GM12892 (cell line): ENCODE results near the gene DAPK1.

Experiments used
- DNase-seq: peaks from one replicate; pipeline ENCODE4 v3.0.0; 2011; ENCODE audit not compliant: insufficient read length
- FAIRE-seq: peaks from 2 replicates; lab custom pipeline; 2011; peaks lifted over from hg19 to GRCh38; lab: Jason Lieb, UNC
- POLR2A ChIP-seq: IDR thresholded peaks from 2 replicates; pipeline ENCODE4 v1.6.1; 2011; ENCODE audit warnings: low read depth, low read length, control low read depth
- POLR2AphosphoS5 ChIP-seq: IDR thresholded peaks from 2 replicates; pipeline ENCODE4 v1.6.1; 2011; ENCODE audit warnings: low read depth, low read length, control low read depth
- TAF1 ChIP-seq: IDR thresholded peaks from 2 replicates; pipeline ENCODE4 v1.6.1; 2011; ENCODE audit warnings: low read depth, mild to moderate bottlenecking, control low read depth, low read length, borderline replicate concordance

DAPK1 gene

GRCh38 chr9:87698069-87698809, 200.6 kb downstream of the DAPK1 start:
- DNase-seq: no peak
- no peak for FAIRE-seq
- no peak for TF ChIP-seq POLR2AphosphoS5
- no peak for TF ChIP-seq TAF1

GRCh38 chr9:87699835-87700234, 202.2 kb downstream of the DAPK1 start:
- no peak for TF ChIP-seq POLR2A
- TF ChIP-seq TAF1: no peak
- no peak for TF ChIP-seq POLR2AphosphoS5
- FAIRE-seq: no peak
- DNase-seq: no peak

- TF ChIP-seq TAF1: no peak
- no peak for TF ChIP-seq POLR2A
- no peak for TF ChIP-seq POLR2AphosphoS5
- DNase-seq: no peak
- FAIRE-seq: no peak
Observed at GRCh38 chr9:87701491-87701890, 203.8 kb downstream of the DAPK1 start.

- DNase-seq (no peak), FAIRE-seq (no peak)
- TF ChIP-seq POLR2A (no peak), POLR2AphosphoS5 (no peak), TAF1 (no peak)
Observed at GRCh38 chr9:87701931-87702421, 204.3 kb downstream of the DAPK1 start.

- DNase-seq (no peak), FAIRE-seq (no peak)
- TF ChIP-seq TAF1: no peak
- TF ChIP-seq POLR2A: no peak
- TF ChIP-seq POLR2AphosphoS5: no peak
Observed at GRCh38 chr9:87702921-87703320, 205.3 kb downstream of the DAPK1 start.

- TF ChIP-seq POLR2AphosphoS5 (no peak), TAF1 (no peak), POLR2A (no peak)
- DNase-seq (no peak), FAIRE-seq (no peak)
Observed at GRCh38 chr9:87703636-87704276, 206.1 kb downstream of the DAPK1 start.

GRCh38 chr9:87704342-87704741, 206.7 kb downstream of the DAPK1 start:
- TF ChIP-seq POLR2A (no peak), POLR2AphosphoS5 (no peak), TAF1 (no peak)
- DNase-seq (no peak), FAIRE-seq (no peak)

- no peak for FAIRE-seq
Observed at GRCh38 chr9:87706066-87706739, 208.5 kb downstream of the DAPK1 start.

GRCh38 chr9:87707805-87708506, 210.3 kb downstream of the DAPK1 start:
- FAIRE-seq: no peak
- TF ChIP-seq POLR2AphosphoS5 (no peak), TAF1 (no peak), POLR2A (no peak)
- no peak for DNase-seq

More at GRCh38 chr9:87706066-87706739, 208.5 kb downstream of the DAPK1 start:
- DNase-seq: no peak
- no peak for TF ChIP-seq POLR2AphosphoS5
- no peak for TF ChIP-seq POLR2A
- no peak for TF ChIP-seq TAF1

GRCh38 chr9:87708546-87708945, 210.9 kb downstream of the DAPK1 start:
- TF ChIP-seq POLR2A (no peak), POLR2AphosphoS5 (no peak), TAF1 (no peak)
- FAIRE-seq (no peak), DNase-seq (no peak)

- TF ChIP-seq TAF1 (no peak), POLR2A (no peak), POLR2AphosphoS5 (no peak)
- DNase-seq (no peak), FAIRE-seq (no peak)
Observed at GRCh38 chr9:87708986-87709728, 211.5 kb downstream of the DAPK1 start.

- no peak for DNase-seq
- TF ChIP-seq POLR2A (no peak), POLR2AphosphoS5 (no peak), TAF1 (no peak)
- no peak for FAIRE-seq
Observed at GRCh38 chr9:87710443-87710842, 212.8 kb downstream of the DAPK1 start.
